PC-3 (cell line): ENCODE measurements around the gene RCAN1. TPM values are rescaled to one million over a fixed set of nuclear protein-coding genes. Genes with fewer than 3 reads are reported as not detected.

Source experiments
- total RNA-seq: library from RNA; depleted of rRNA; stranded (reverse); fragments of >200 nt; gene quantifications from 2 replicates; pipeline ENCODE4 v1.2.3, GENCODE V29; 2014; rRNA removed

Gene RCAN1
- total RNA-seq, 1 experiment from 2014 or later, result 26.2 TPM

Other genes with a start within 250 kb of the RCAN1 start
- 32.5 and 39.8 TPM in 2 replicates for gene SMIM11, start 239.6 kb downstream of the RCAN1 start, total RNA-seq
- gene SMIM34, start 191.2 kb downstream of the RCAN1 start, total RNA-seq, result not detected in 2 replicates
- gene KCNE1, start 102.9 kb downstream of the RCAN1 start, total RNA-seq, result 0.58 and 0.69 TPM in 2 replicates
- not detected in 2 replicates for gene CLIC6, start 53.9 kb upstream of the RCAN1 start, total RNA-seq